NCI-H146 treated with DMSO at 0.1 percent for 48 hours (cell line): ENCODE data around the gene LMF2.
"Not testable (repeated sequence)": the region's sequence is repeated elsewhere in the genome, so short reads cannot be mapped to it uniquely, and the experiment has no call there.

Experiments used
- DNase-seq: peaks from one replicate; lab custom pipeline; 2025; ENCODE audit not compliant: unreplicated experiment; lab: John Stamatoyannopoulos, UW

The LMF2 gene

GRCh38 chr22:50536226-50536625, 28.7 kb upstream of the LMF2 start:
- no peak for DNase-seq

GRCh38 chr22:50535113-50535512, 27.6 kb upstream of the LMF2 start:
- DNase-seq = no peak

- DNase-seq = not testable (repeated sequence)
Measured at GRCh38 chr22:50533856-50534711, 26.6 kb upstream of the LMF2 start.

GRCh38 chr22:50532824-50533796, 25.6 kb upstream of the LMF2 start:
- DNase-seq = no peak

- no peak for DNase-seq
Measured at GRCh38 chr22:50531962-50532674, 24.6 kb upstream of the LMF2 start.

- no peak for DNase-seq
Measured at GRCh38 chr22:50531546-50531961, 24.1 kb upstream of the LMF2 start.

- DNase-seq = no peak
Measured at GRCh38 chr22:50530877-50531545, 23.5 kb upstream of the LMF2 start.

GRCh38 chr22:50530580-50530876, 23.0 kb upstream of the LMF2 start:
- no peak for DNase-seq

GRCh38 chr22:50529897-50530579, 22.5 kb upstream of the LMF2 start, which contains the start of gene TYMP:
TYMP (minus strand) TSS chr22:50530012; CDS start chr22:50529709, 303 bp downstream.
- DNase-seq = no peak

GRCh38 chr22:50529416-50529896, 22.0 kb upstream of the LMF2 start:
- no peak for DNase-seq

GRCh38 chr22:50528682-50529415, 21.3 kb upstream of the LMF2 start:
- DNase-seq = no peak

- no peak for DNase-seq
Measured at GRCh38 chr22:50527921-50528681, 20.6 kb upstream of the LMF2 start.

GRCh38 chr22:50526834-50527801, 19.6 kb upstream of the LMF2 start:
- DNase-seq = peak; percentile 26

GRCh38 chr22:50526108-50526833, 18.8 kb upstream of the LMF2 start:
- DNase-seq = peak; percentile 33

- no peak for DNase-seq
Measured at GRCh38 chr22:50525858-50526107, 18.3 kb upstream of the LMF2 start.

GRCh38 chr22:50525104-50525857, 17.8 kb upstream of the LMF2 start, which contains the start of gene SCO2:
SCO2 (minus strand) TSS chr22:50525598; CDS start chr22:50524411, 1,187 bp downstream.
- DNase-seq = peak; percentile 77
